Smooth muscle cell (in vitro differentiated cells): ENCODE measurements around the gene SMURF1. TPM values are rescaled to one million over a fixed set of nuclear protein-coding genes. Genes with fewer than 3 reads are reported as not detected.

Experiments
- DNase-seq: peaks from one replicate; lab custom pipeline; 2025; ENCODE audit not compliant: unreplicated experiment; lab: John Stamatoyannopoulos, UW
- H2AFZ ChIP-seq: fragments of 200-600 bp; sonication (generic); 2 replicates; pipeline ENCODE4 v1.6.0; 2016; ENCODE audit warnings: antibody characterized with exemption, low read depth, mild to moderate bottlenecking
- H3F3A ChIP-seq: fragments of 200-600 bp; sonication (generic); 2 replicates; pipeline ENCODE4 v1.6.0; 2017; ENCODE audit warnings: antibody characterized with exemption, low read depth
- H3K27ac ChIP-seq: fragments of 200-600 bp; sonication (generic); 2 replicates; pipeline ENCODE4 v1.5.1; 2016; ENCODE audit warnings: low read depth, mild to moderate bottlenecking
- H3K27me3 ChIP-seq: fragments of 200-600 bp; sonication (generic); 2 replicates; pipeline ENCODE4 v1.6.1; 2016; ENCODE audit warnings: low read depth, mild to moderate bottlenecking
- H3K36me3 ChIP-seq: fragments of 200-600 bp; sonication (generic); 2 replicates; pipeline ENCODE4 v1.5.1; 2016; ENCODE audit warnings: low read depth
- H3K4me1 ChIP-seq: fragments of 200-600 bp; sonication (generic); 2 replicates; pipeline ENCODE4 v1.5.1; 2016; ENCODE audit warnings: low read depth
- H3K4me2 ChIP-seq: fragments of 200-600 bp; sonication (generic); 2 replicates; pipeline ENCODE4 v1.6.0; 2016; ENCODE audit warnings: mild to moderate bottlenecking
- H3K4me3 ChIP-seq: fragments of 200-600 bp; sonication (generic); 2 replicates; pipeline ENCODE4 v1.5.1; 2016; ENCODE audit warnings: mild to moderate bottlenecking
- H3K79me2 ChIP-seq: fragments of 200-600 bp; sonication (generic); 2 replicates; pipeline ENCODE4 v1.6.0; 2016; ENCODE audit warnings: low read depth, mild to moderate bottlenecking
- H3K9ac ChIP-seq: fragments of 200-600 bp; sonication (generic); 2 replicates; pipeline ENCODE4 v1.6.0; 2016; ENCODE audit warnings: low read depth
- H3K9me3 ChIP-seq: fragments of 200-600 bp; sonication (generic); replicated peaks from 2 replicates; pipeline ENCODE4 v1.5.1; 2016; ENCODE audit warnings: low read depth
- H4K20me1 ChIP-seq: fragments of 200-600 bp; sonication (generic); 2 replicates; pipeline ENCODE4 v1.6.0; 2016; ENCODE audit warnings: low read depth
- CTCF ChIP-seq: fragments of 200-600 bp; sonication (generic); IDR thresholded peaks from 2 replicates; pipeline ENCODE4 v1.5.1; 2017; ENCODE audit warnings: borderline replicate concordance, mild to moderate bottlenecking, antibody characterized with exemption; ENCODE audit not compliant: insufficient read depth, poor library complexity, severe bottlenecking
- WGBS: methylation state at CpG from one replicate; pipeline ENCODE4 v1.1.7; 2016; ENCODE audit warnings: low lambda C conversion rate; 5-methylcytosine and 5-hydroxymethylcytosine counted together
- polyA plus RNA-seq: library from polyadenylated mRNA; unstranded; fragments of >200 nt; fragmentation: Nextera tagmentation; extraction: Ambion mirVana; gene quantifications from 2 replicates; pipeline ENCODE4 v1.2.1, GENCODE V29; 2016
- total RNA-seq: library from RNA; depleted of rRNA; stranded (reverse); fragments of >200 nt; gene quantifications from 2 replicates; pipeline ENCODE4 v1.2.3, GENCODE V29; 2014

The SMURF1 gene
- total and polyA plus RNA-seq, 2 experiments from 2014 or later: 17.5 to 28.5 TPM

DNA sequence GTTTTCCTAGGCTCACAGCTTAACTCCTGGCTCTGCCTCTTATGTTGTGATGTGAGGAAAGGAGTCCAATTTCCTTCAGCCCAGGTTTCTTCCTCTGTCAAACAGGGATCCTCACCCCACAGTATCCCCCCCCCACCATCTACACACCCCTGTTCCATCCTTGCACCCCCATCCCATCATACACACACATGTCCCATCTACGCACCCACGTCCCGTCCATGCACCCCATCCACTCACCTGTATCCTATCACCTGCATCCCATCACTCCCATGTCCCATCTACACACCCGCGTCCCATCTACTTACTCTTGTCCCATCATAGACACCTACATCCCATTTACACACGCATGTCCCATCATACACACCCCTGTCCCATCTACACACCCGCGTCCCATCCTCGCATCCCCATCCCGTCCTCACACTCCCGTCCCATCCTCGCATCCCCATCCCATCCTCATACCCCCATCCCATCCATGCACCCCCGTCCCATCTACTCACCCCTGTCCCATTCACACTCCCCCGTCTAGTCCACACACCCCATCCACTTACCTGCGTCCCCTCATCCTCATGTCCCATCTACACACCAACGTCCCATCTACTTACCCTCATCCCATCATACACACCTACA lies 148.3 kb downstream of the SMURF1 start:
- Histone ChIP-seq H4K20me1 (no peaks in the 10 kb centered on the region), H3K9ac (no peak overlapping the region), H3K4me3 (no peak overlapping the region), H3K4me2 (no peak overlapping the region), H3K4me1 (no peaks in the 10 kb centered on the region), H3K9me3 (no peaks in the 10 kb centered on the region), H3F3A (no peaks in the 10 kb centered on the region), H3K36me3 (peaks cover 10% of the 10 kb centered on the region), H3K27me3 (no peaks in the 10 kb centered on the region), H3K79me2 (no peaks in the 10 kb centered on the region), H2AFZ (no peak overlapping the region), H3K27ac (no peak overlapping the region)
- WGBS: 98% methylated on average over 9 of the region's 16 CpGs
- TF ChIP-seq CTCF: no peak
- DNase-seq: no peak

DNA sequence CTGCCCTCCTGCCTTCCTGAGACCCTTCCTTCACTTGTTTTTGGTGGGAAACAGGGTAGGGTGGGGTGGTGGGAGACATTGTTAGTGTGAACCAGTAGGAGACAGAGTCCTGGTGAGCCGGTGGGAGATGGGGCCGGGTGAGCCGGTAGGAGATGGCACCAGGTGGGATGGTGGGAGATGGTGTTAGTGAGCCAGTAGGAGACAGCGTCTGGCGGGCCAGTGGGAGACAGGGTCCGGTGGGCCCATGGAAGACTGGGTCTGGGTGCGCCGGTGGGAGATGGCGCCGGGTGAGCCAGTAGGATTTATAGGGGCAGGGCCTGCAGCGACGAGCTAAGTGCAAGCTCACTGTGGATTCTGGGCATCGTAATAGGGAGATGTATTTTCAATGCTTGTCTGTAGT lies 148.8 kb downstream of the SMURF1 start:
- no peak overlapping the region for H3K4me3 ChIP-seq
- WGBS: 98% methylated on average over 13 of the region's 13 CpGs
- H3K9ac ChIP-seq: no peak overlapping the region
- no peaks in the 10 kb centered on the region for H3K4me1 ChIP-seq
- H3K27me3 ChIP-seq: no peaks in the 10 kb centered on the region
- H3K4me2 ChIP-seq: no peak overlapping the region
- H3K79me2 ChIP-seq: no peaks in the 10 kb centered on the region
- H3K9me3 ChIP-seq: no peaks in the 10 kb centered on the region
- H3K36me3 ChIP-seq: peaks cover 10% of the 10 kb centered on the region
- H4K20me1 ChIP-seq: no peaks in the 10 kb centered on the region
- no peak for DNase-seq
- no peak overlapping the region for H2AFZ ChIP-seq
- no peak overlapping the region for H3K27ac ChIP-seq
- no peaks in the 10 kb centered on the region for H3F3A ChIP-seq
- TF ChIP-seq CTCF: no peak

- Histone ChIP-seq H3K79me2 (no peaks in the 10 kb centered on the region), H3K9me3 (no peaks in the 10 kb centered on the region), H3K27me3 (no peaks in the 10 kb centered on the region), H4K20me1 (no peaks in the 10 kb centered on the region), H3K36me3 (peaks cover 18% of the 10 kb centered on the region), H2AFZ (no peak overlapping the region), H3K9ac (no peak overlapping the region), H3K4me2 (no peak overlapping the region), H3K27ac (no peak overlapping the region), H3K4me1 (no peaks in the 10 kb centered on the region), H3F3A (no peaks in the 10 kb centered on the region), H3K4me3 (no peak overlapping the region)
- DNase-seq: no peak
- no peak for TF ChIP-seq CTCF
- WGBS: 98% methylated on average over 34 of the region's 34 CpGs
Observed at GRCh38 chr7:98994046-98994944, 149.6 kb downstream of the SMURF1 start.
